GM21576 (cell line): ENCODE results near the gene NR3C2.
A peak's percentile ranks its signal among the peaks of the same experiment; 100 is the strongest.

Experiments
- ATAC-seq: cut with Tn5 transposase; IDR thresholded peaks from one replicate; pipeline ENCODE4 v1.9.1; 2021; ENCODE audit warnings: mild to moderate bottlenecking, moderate library complexity; ENCODE audit not compliant: unreplicated experiment

NR3C2 gene

GRCh38 chr4:148441986-148442831 lies at the start of gene NR3C2:
TSS of gene NR3C2 (minus strand) at chr4:148442414.
- peak; percentile 98 for ATAC-seq

- no peak for ATAC-seq
These were observed 45.0 kb upstream of the NR3C2 start for GRCh38 chr4:148487181-148487580.

- no peak for ATAC-seq
These were observed 39.4 kb upstream of the NR3C2 start for GRCh38 chr4:148481636-148482035.

DNA sequence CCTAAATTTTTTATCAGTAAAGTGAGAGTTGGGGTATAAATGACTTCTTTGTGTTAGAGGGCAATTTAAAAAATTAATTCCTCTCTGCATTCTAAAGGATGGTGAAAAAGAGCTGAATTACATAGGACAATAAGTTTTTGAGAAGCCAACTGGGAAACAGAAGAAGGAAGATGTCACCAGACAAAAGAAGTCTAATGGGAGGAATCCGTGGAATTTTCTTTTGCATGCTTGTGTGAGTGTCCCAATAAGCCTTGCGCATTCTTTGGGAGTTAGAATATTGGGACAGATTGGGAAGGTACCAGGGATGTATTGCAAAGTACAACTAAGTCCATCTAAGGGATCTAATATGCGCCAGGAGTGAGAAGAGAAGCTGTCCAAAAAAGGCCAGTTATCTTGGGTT lies 35.1 kb upstream of the NR3C2 start:
- ATAC-seq, result no peak

DNA sequence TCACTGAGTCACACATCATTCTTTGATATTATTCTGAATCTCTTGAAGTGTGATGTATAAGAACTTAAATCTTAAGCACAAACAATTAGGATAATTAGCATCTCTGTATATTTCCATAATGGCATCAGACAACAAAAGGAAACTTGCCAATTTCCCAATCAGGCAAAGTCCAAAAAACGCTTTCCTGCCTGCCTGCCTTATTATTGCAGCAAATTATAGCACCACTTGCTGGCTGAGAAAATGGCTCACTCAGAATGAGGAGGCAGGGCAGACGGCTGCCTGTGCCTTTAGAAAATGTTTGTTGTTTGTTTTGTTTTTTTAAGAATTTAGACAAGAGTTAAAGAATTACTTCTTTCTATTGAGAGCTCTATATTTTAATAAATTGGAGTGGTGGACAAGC lies 27.7 kb upstream of the NR3C2 start:
- ATAC-seq, result no peak

GRCh38 chr4:148454835-148455234 lies 12.6 kb upstream of the NR3C2 start:
- no peak for ATAC-seq

DNA sequence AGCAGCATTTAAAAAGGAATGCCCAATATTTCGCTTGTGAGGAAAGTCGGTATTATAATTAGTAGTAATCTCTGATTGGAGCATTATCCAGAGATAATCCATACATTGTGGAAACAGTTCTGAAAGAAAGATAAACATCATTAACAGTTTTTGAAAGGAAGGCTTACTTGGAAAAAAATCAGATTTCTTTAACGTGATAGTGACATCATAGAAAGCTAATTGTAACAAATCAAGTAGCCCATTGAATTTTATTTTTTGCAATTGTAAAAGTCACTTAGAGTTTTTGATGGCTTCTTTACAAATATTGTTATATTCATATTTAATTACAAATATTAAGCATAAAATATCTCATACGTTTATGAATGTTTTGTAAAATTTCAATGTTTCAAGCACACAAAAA lies 11.6 kb upstream of the NR3C2 start:
- ATAC-seq, result no peak

- no peak for ATAC-seq
These were observed 10.8 kb upstream of the NR3C2 start for GRCh38 chr4:148452970-148453369.

DNA sequence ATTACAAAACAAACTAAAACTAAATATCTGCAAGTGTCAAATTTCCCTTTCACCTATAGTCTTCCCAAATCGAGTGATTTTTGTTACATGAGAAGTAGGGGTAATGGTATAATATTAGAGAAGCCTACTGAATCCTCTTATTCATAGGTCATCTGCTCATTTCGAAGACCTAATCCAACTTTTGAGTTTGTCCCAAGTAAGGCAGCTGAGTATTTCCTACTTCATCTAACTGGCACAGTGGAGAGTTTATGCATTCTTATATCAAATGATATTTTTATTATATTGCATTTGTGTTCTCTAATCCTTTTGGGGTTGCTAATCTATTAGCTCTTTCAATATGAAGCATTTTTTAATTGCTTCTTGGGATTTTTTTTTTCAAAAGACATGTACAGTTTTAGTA lies 7.7 kb upstream of the NR3C2 start:
- ATAC-seq, result no peak

GRCh38 chr4:148448141-148448540 lies 5.9 kb upstream of the NR3C2 start:
- ATAC-seq, result no peak

- ATAC-seq, result no peak
These were observed 5.5 kb upstream of the NR3C2 start for GRCh38 chr4:148447681-148448080.

- ATAC-seq, result no peak
These were observed 3.7 kb upstream of the NR3C2 start for GRCh38 chr4:148445860-148446330.

DNA sequence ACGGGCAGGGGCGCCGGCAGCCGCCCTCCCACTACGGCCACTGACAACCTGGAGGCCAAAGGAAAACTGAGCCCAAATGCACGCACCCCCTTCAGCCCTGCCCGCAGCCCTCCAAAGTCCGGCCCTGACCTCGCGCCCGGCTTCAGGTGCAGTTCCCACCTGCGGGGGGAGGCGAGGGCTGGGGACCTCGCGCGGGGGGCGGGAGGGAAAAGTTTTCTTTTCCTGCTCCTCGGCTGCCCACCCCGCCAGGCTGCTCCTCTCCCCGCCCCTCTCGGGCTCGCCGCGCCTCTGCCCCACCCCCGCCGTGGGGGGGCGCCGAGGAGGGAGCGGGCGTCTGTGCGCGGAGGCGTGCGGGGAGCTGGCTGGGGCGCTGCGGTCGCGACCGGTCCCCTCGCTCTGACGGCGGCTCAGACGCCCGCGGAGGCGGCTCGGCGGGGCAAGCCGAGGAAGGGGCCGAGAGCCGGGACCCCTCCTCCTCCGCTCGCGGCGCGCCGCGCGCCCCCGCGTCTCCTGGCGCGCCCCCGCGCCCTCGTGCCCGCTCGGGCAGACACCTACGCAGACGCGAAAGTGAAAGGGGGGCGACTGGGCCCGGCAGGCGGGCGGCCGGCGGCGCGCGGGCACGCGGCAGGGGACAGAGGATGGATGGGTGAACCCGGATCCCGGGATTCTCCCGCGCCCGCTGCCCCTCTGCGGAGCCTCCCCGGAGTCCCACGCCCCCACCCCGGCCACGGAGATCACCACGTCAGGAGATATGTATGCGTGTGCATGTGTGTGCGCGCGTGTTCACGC lies 3.1 kb upstream of the NR3C2 start:
- no peak for ATAC-seq

GRCh38 chr4:148444296-148445070 lies 2.3 kb upstream of the NR3C2 start:
- no peak for ATAC-seq

DNA sequence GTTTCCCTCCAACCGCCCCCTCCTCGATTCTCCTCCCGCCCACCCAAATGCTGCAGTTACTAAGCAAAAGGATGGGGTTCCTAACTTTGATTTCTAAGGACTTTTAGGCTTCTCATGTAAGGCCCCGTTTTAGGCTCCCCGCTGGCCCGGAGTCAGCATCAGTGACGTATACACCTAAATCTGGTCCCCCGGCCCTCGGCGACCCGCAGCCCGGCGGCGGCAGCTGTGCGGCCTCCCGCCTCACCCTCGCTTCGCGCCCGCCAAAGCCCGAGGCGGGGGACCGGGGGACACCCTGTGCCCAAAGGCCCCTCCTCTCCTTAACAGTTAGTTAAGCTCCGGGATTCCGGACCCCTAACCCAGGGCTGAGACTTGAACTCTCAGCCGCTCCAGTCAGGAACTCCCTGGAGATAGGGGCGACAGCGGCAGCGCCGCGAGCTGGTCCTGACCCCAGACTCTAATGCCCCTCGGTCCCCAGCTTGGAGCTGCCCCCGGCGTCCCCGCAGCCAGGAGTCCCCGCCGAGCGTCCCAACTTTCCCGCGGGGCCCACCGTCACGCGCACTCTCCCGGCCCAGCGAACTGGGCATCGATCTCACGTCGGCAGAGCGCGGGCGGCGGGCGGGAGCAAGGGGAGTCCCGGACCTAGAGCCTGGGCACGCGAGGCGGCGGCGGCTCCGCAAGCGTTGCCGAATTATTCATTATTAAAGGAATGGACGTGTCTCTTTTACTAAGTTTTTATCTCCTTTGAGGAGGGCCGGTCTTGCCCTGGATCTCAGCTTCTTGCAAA lies 1.5 kb upstream of the NR3C2 start:
- no peak for ATAC-seq

DNA sequence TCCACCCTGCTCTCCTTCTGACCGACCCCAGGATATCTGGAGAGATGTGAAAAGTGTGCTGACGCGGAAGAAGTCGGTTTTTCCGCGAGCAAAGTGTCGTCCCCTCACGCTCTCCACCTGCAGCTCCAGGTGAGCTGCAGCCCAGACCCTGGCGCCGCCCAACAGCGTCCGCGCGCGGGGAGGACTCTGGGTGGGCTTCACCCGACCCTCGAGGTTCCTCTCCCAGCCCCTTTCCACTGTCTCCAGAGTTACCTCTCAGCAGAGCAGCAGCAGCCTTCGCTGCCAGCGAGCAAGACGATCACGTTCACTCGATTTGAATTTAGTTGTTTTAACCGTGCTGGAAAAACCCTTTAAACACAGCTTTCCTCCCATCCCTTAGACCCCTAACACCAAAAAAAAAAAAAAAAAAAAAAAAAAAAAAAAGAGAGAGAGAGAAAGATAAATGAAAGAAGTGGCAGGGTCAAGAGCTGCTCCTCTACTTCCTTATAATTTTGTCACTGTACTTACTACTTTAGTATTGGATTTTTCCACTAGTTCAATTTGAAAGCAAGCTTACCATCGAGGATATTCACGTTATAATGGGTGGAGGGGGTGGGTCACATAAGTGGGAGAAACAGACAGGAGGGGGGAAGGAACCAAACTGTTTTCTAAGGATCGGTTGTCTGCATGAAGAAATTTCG lies 758 bp upstream of the NR3C2 start:
- peak; percentile 11 for ATAC-seq

DNA sequence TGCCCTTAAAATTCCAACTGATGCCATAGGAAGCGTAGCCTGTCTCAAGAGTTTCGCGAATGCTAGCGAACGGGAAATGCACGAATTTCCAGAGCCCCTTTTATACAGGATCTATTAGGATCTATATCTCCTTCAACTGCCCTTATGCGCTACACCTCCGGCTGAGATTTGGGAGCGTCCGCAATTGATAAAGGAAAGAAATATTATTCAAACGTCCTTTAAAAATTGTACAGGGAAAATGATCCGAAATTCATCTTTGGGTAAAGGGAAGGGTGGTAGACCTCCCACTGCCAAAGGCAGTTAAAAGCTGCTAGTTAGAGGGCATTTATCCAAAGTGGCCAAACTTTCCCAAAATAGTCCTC lies 609 bp downstream of the NR3C2 start:
- no peak for ATAC-seq

DNA sequence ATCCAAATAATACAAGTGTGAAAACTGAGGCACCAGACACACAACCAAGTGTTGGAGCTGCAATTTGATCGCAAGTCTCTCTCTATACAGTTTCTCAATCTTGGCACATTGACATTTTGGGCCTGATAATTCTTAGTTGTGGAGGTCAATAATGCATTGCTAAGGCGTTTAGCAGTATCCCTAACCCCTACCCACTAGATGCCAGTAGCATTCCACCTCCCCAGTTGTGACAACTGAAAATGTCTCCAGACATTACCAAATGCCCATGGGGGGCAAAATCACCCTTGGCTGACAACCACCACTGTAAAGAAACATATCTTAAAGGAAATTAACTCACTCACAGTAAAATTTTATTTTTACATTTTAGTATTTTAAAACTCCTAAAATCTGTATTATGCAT lies 4.2 kb downstream of the NR3C2 start:
- ATAC-seq, result no peak

GRCh38 chr4:148437439-148437838 lies 4.8 kb downstream of the NR3C2 start:
- ATAC-seq, result no peak

DNA sequence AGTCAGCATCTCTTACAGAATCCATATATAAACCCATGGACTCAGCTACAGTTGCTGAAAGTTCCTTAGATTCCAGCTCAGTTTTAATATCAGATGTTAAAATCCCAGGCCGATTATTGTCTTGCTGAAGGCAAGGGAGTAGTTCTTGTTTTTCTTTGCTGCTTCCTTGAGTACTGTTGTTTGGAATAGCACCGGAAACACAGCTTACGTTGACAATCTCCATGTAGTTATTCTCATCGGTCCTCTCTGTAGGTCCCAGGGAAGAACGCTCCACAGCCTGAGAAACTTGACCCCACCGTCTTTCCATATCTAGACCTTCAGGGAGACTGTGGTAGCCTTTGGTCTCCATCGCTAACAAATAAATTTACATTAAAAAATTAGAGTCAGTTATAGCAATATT lies 5.7 kb downstream of the NR3C2 start:
- ATAC-seq, result no peak
